Measurements from ENCODE around the gene SSBP3.

DNA sequence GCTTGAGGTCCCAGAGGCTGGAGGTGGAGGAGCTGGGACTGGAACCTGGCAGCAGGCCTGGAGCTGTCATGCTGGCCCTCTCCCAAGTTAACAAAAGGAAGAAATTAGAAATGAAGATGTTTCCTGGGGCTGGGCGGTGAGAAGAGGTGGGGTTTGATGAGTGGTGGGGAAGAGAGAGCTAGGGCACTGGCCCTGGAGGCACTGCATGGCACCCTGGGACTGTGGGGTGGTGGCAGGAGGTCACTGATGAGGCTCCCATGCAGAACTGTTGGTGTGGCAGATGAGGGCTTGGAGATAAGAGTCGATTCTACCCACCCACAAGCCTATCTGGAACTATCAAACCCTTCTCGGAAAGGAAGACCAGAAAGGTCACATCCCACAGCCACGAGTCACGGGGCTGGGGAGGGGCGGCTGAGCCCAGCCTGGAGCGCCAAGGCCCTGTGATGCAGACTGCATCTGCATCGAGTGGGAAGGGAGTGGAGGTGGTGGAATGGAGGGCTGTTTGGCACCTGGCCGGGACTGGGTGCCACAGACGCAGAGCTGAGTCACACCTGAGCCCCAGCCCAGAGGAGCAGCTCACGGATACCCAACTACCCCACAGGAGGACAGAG, 176.8 kb downstream of the SSBP3 start:
- TF ChIP-seq EZH2 (IDR thresholded peaks at IDR 0.05; ENCODE audit: insufficient read depth, poor library complexity, severe bottlenecking) (no peak), EZH2phosphoT487 (IDR thresholded peaks at IDR 0.05; ENCODE audit: insufficient read depth, low read depth) (no peak)
